GM12874 (cell line): Measurements from ENCODE around the gene PSMG4.

Experiments
- TF ChIP-seq, protein P1 (sequence below): IDR thresholded peaks from 2 replicates; pipeline ENCODE4 v1.5.1; 2011; ENCODE audit warnings: low read depth, mild to moderate bottlenecking, control low read depth, low read length, moderate library complexity; ENCODE audit not compliant: insufficient read depth

Gene PSMG4

GRCh38 chr6:3272911-3273547 is 14.3 kb downstream of the PSMG4 start:
- TF ChIP-seq, protein P1, sequence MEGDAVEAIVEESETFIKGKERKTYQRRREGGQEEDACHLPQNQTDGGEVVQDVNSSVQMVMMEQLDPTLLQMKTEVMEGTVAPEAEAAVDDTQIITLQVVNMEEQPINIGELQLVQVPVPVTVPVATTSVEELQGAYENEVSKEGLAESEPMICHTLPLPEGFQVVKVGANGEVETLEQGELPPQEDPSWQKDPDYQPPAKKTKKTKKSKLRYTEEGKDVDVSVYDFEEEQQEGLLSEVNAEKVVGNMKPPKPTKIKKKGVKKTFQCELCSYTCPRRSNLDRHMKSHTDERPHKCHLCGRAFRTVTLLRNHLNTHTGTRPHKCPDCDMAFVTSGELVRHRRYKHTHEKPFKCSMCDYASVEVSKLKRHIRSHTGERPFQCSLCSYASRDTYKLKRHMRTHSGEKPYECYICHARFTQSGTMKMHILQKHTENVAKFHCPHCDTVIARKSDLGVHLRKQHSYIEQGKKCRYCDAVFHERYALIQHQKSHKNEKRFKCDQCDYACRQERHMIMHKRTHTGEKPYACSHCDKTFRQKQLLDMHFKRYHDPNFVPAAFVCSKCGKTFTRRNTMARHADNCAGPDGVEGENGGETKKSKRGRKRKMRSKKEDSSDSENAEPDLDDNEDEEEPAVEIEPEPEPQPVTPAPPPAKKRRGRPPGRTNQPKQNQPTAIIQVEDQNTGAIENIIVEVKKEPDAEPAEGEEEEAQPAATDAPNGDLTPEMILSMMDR = no peak

DNA sequence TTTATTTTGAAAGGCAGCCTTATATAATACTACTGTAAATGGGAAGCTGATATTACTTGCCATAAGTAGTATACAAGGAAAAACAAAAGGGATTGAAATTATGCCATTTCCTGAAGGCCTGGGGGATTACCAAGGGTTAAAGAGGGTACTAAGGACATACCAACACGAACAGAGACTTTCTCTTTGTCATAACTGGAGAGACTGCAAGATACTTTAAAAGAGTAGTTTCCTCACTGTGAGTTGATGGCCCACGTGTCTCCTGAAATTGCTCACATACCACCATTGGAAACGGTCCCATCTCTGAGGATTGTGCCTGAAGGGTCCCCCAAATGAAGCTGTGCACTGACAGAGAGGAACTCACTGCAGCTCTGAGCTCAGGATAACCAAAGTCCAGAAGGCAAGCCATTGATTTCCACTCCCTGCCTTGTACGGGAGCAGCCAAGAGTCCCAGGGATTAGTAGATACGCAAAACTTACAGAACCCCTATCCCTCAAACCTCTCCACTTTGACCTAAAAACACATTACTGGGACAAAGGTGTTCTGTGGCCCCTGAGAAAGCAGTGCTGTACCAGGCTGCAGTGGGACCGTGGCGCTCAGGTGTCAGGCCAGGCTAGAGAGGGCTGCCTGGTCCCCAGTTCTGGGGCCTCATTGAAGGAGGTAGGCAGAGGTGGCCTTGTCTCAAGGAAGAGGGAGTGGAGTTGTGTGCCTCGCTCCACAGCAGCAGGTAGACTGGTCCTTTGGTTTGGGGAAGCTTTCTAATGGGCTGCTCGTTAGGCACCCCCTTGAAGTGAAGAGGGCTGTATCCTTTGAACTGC is 15.2 kb downstream of the PSMG4 start:
- TF ChIP-seq, protein P1 = no peak

GRCh38 chr6:3276174-3277167 is 17.7 kb downstream of the PSMG4 start:
- TF ChIP-seq, protein P1 = no peak

DNA sequence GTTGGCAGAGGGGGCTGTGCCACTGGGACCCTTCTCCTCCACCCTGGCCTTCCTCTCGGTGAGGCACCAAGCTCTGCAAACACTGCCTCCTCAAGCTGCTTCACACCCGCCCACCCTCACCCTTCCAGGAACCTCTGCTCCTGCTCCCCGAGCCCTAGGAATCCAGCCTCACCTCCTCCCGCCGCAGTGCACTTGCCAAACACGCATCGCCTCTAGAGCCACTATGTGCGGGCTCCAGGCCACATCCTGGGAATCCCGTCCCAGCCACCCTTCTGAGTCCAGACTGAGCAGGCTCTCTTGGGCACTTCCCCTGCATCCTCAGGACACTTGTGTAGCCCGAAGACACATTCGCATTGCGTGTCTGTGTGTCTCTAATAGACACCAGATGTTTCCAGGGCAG is 18.5 kb downstream of the PSMG4 start:
- TF ChIP-seq, protein P1 = no peak

GRCh38 chr6:3277851-3278416 is 19.2 kb downstream of the PSMG4 start:
- TF ChIP-seq, protein P1 = no peak

GRCh38 chr6:3278691-3279090 is 19.9 kb downstream of the PSMG4 start:
- TF ChIP-seq, protein P1 = no peak
